CD8-positive, alpha-beta memory T cell (primary cell): Measurements from ENCODE around the gene GABRB1. TPM values are rescaled to one million over a fixed set of nuclear protein-coding genes. Genes with fewer than 3 reads are reported as not detected.

Experiments used
- CTCF ChIA-PET: fragments of 350-600 bp; sonication (Branson Sonifier 250); formaldehyde crosslinking; loops from one replicate; lab custom pipeline; 2021; ENCODE audit warnings: antibody characterized with exemption; lab: Charles Lee
- POLR2A ChIA-PET: fragments of 350-600 bp; sonication (Branson Sonifier 250); formaldehyde crosslinking; loops from one replicate; lab custom pipeline; 2021; ENCODE audit warnings: antibody characterized with exemption; lab: Charles Lee
- DNase-seq, 5 donors: peaks; one replicate each; pipeline versions ENCODE4 v3.0.0 to v3.0.0-alpha.2; 2020 to 2022; ENCODE audit warnings: mixed read lengths in 1 of 5
- H3K27ac ChIP-seq: one replicate; pipeline ENCODE4 v1.7.0; 2013; ENCODE audit warnings: low read depth, mild to moderate bottlenecking, low read length, moderate library complexity
- H3K27me3 ChIP-seq: 2 replicates; pipeline ENCODE4 v1.7.0; 2013; ENCODE audit warnings: low read length, mild to moderate bottlenecking; ENCODE audit not compliant: insufficient read depth, poor library complexity, severe bottlenecking
- H3K36me3 ChIP-seq: 2 replicates; pipeline ENCODE4 v1.7.0; 2013; ENCODE audit warnings: mild to moderate bottlenecking, low read length, moderate library complexity; ENCODE audit not compliant: insufficient read depth
- H3K4me1 ChIP-seq: 2 replicates; pipeline ENCODE4 v1.7.0; 2013; ENCODE audit warnings: mild to moderate bottlenecking, low read length, moderate library complexity; ENCODE audit not compliant: insufficient read depth
- H3K4me3 ChIP-seq: 2 replicates; pipeline ENCODE4 v1.7.0; 2013; ENCODE audit warnings: mild to moderate bottlenecking, low read length
- H3K9me3 ChIP-seq: 2 replicates; pipeline ENCODE4 v1.7.0; 2013; ENCODE audit warnings: mild to moderate bottlenecking, low read length
- H3K27ac Mint-ChIP-seq, 8 donors: one replicate each; pipeline ENCODE4 v1.8.0; 2020 to 2021; ENCODE audit warnings: mixed read lengths in 8 of 8, mild to moderate bottlenecking in 6 of 8, inconsistent platforms in 3 of 8, moderate library complexity in 3 of 8
- H3K27me3 Mint-ChIP-seq, 2 donors: one replicate each; pipeline ENCODE4 v1.8.0; 2020 to 2021; ENCODE audit warnings: mixed read lengths in 2 of 2, mild to moderate bottlenecking in 1 of 2, moderate library complexity in 1 of 2
- H3K36me3 Mint-ChIP-seq, 3 donors: one replicate each; pipeline ENCODE4 v1.8.0; 2020 to 2021; ENCODE audit warnings: mixed read lengths in 3 of 3, inconsistent platforms in 1 of 3, mild to moderate bottlenecking in 1 of 3
- H3K4me1 Mint-ChIP-seq, 3 donors: one replicate each; pipeline ENCODE4 v1.8.0; 2020 to 2021; ENCODE audit warnings: mixed read lengths in 3 of 3, inconsistent platforms in 1 of 3, mild to moderate bottlenecking in 1 of 3
- H3K4me3 Mint-ChIP-seq, 7 donors: one replicate each; pipeline ENCODE4 v1.8.0; 2020 to 2021; ENCODE audit warnings: mixed read lengths in 7 of 7, mild to moderate bottlenecking in 6 of 7, moderate library complexity in 4 of 7, inconsistent platforms in 2 of 7
- H3K9me3 Mint-ChIP-seq, 5 donors: one replicate each; pipeline ENCODE4 v1.8.0; 2020 to 2022; ENCODE audit warnings: mixed read lengths in 5 of 5, mild to moderate bottlenecking in 3 of 5, moderate library complexity in 2 of 5, inconsistent platforms in 1 of 5
- polyA plus RNA-seq: library from polyadenylated mRNA; unstranded; fragments of 300-500 nt; fragmentation: Illumina TruSeq; gene quantifications from one replicate; pipeline ENCODE4 v1.2.3, GENCODE V29; 2021
- total RNA-seq, 2 experiments: library from RNA; stranded (reverse); gene quantifications; one replicate each; pipeline ENCODE4 v1.2.3, GENCODE V29; 2021

The GABRB1 gene
- total and polyA plus RNA-seq, 3 experiments from 2014 or later = not detected

DNA sequence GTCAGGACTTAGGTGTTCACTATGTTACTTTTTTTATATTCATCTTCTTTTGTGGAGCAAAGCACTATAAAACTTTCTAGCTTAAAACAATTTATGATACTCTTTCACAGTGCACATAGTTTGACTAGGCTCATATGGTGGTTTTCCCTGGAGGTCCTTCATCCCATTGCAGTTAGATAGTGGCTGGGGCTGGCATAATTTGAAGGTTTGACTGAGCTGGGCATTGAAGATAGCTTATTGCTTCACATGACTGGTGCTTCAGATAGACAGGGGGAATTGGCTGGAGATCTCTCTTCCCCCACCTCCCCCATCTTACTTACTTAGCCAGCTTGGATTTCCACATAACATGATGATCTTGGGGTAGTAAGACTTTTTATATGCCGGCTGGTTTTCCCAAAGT lies 31.0 kb upstream of the GABRB1 start:
- Histone ChIP-seq H3K27ac (no peak overlapping the region), H3K27me3 (no peaks in the 10 kb centered on the region), H3K9me3 (no peaks in the 10 kb centered on the region), H3K4me1 (no peaks in the 10 kb centered on the region), H3K4me3 (no peak overlapping the region), H3K36me3 (no peaks in the 10 kb centered on the region)
- ChIA-PET CTCF (no interaction called here), POLR2A (no interaction called here)
- H3K27me3 Mint-ChIP-seq = peaks cover 12 to 32% of the 10 kb centered on the region in 2 donors
- peak overlapping the region in 2 of 8 donors; percentile 2 to 44 for H3K27ac Mint-ChIP-seq
- no peaks in the 10 kb centered on the region for H3K36me3 Mint-ChIP-seq
- no peak overlapping the region for H3K4me3 Mint-ChIP-seq
- no peak for DNase-seq
- peaks cover 0 to 1% (median 0%) of the 10 kb centered on the region in 3 donors for H3K4me1 Mint-ChIP-seq
- H3K9me3 Mint-ChIP-seq = no peaks in the 10 kb centered on the region

DNA sequence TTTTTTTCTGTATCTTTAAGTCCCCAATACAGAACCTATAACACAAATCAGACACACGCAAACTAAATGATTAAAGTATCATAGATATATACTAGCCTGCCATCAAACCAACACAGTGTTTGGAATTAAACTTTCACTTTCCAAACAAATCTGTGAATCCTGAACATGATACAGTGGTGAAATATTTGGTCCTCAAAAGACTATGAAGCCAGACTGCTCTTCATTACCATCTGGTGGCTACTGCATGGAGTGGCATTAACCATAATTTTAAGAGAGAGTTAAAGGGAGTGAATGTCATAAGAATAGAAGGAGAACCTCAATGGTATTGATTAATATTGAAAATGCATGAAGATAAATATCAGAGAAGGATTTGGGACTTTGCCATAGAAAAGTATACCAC lies 28.8 kb upstream of the GABRB1 start:
- Mint-ChIP-seq H3K9me3 (no peaks in the 10 kb centered on the region), H3K36me3 (no peaks in the 10 kb centered on the region), H3K27ac (no peak overlapping the region), H3K4me1 (peaks cover 0 to 4% (median 0%) of the 10 kb centered on the region in 3 donors), H3K27me3 (peaks cover 2 to 14% of the 10 kb centered on the region in 2 donors), H3K4me3 (no peak overlapping the region)
- no peaks in the 10 kb centered on the region for H3K36me3 ChIP-seq
- no peaks in the 10 kb centered on the region for H3K9me3 ChIP-seq
- ChIA-PET CTCF (no interaction called here), POLR2A (no interaction called here)
- H3K4me3 ChIP-seq = no peak overlapping the region
- H3K4me1 ChIP-seq = no peaks in the 10 kb centered on the region
- no peak overlapping the region for H3K27ac ChIP-seq
- DNase-seq = no peak
- no peaks in the 10 kb centered on the region for H3K27me3 ChIP-seq

DNA sequence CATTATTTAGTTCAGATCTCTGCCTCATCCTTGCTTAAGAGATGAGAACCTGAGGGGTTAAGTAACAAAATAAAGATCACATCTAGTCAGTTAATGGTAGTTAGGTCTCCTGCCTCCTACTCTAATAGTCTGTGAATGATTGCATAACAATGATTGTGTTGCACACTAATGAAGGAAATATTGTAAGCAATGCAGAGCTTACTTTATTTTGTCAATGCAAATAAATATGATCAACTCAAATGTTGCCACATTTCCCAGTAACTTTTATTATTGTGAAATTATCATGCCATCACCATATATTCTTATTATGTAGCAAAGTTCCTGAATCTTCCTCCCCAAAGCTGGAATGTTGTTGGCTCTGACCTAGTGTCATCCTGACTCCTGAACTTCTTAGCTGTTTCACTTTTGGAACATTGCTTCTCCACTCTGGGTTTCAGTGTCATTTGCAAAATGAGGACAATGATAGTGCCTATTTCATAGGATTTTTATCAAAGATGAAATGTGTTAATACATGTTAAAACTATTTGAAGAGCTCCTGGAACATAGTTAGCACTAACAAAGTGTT lies 20.9 kb upstream of the GABRB1 start:
- ChIA-PET CTCF (no interaction called here), POLR2A (no interaction called here)
- H3K4me1 ChIP-seq = peaks cover 12% of the 10 kb centered on the region
- no peaks in the 10 kb centered on the region for H3K27me3 ChIP-seq
- no peak overlapping the region for H3K27ac ChIP-seq
- no peaks in the 10 kb centered on the region for H3K9me3 ChIP-seq
- peaks cover 0 to 2% (median 0%) of the 10 kb centered on the region in 5 donors for H3K9me3 Mint-ChIP-seq
- peaks cover 14 to 28% (median 27%) of the 10 kb centered on the region in 3 donors for H3K4me1 Mint-ChIP-seq
- peak overlapping the region in 7 of 8 donors; percentile 32 to 92 (median 79) for H3K27ac Mint-ChIP-seq
- no peak for DNase-seq
- H3K4me3 Mint-ChIP-seq = peak overlapping the region in 6 of 7 donors; percentile 46 to 78 (median 69)
- H3K4me3 ChIP-seq = peak overlapping the region; percentile 9
- H3K27me3 Mint-ChIP-seq = peaks cover 0 to 2% of the 10 kb centered on the region in 2 donors
- H3K36me3 ChIP-seq = no peaks in the 10 kb centered on the region
- H3K36me3 Mint-ChIP-seq = peaks cover 0 to 2% (median 0%) of the 10 kb centered on the region in 3 donors

DNA sequence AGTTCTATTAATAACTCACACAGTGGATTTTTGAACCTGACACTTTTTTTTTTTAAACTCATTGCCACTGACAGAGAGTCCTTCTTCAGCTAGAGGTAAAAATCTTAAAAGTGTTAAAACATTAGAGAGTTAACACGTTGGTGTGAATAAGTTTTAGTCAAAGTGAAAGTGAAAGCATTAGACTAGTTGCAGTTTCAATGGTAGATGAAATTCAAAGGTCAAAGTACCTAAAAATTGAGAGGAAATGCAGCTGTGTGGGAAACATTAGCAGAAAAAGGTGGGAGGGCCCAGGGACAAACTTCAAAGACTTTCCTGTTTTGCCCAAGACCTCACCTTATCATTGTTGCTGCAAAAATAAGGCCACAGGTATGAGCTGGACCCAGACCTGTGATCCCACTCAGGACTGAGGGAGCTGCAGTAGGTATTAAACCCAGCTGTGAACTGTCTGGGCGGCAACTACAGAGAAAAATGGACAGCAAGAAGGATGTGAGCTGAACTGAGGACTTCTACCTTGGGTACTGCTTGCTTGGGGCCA lies 20.4 kb upstream of the GABRB1 start:
- Mint-ChIP-seq H3K27me3 (peaks cover 0 to 2% of the 10 kb centered on the region in 2 donors), H3K27ac (peak overlapping the region; percentile 32 to 92 (median 76)), H3K9me3 (peaks cover 0 to 2% (median 0%) of the 10 kb centered on the region in 5 donors), H3K36me3 (peaks cover 0 to 2% (median 0%) of the 10 kb centered on the region in 3 donors), H3K4me1 (peaks cover 14 to 28% (median 24%) of the 10 kb centered on the region in 3 donors), H3K4me3 (peak overlapping the region in 6 of 7 donors; percentile 46 to 78 (median 69))
- Histone ChIP-seq H3K27ac (no peak overlapping the region), H3K4me1 (peaks cover 12% of the 10 kb centered on the region), H3K9me3 (no peaks in the 10 kb centered on the region), H3K4me3 (peak overlapping the region; percentile 9), H3K36me3 (no peaks in the 10 kb centered on the region), H3K27me3 (no peaks in the 10 kb centered on the region)
- POLR2A ChIA-PET = no interaction called here
- CTCF ChIA-PET = interaction anchor here (1.5 kb wide), 1 partner anchor 13 kb away, joined by 3 read pairs; no protein-coding TSS in a partner anchor
- peak in 1 of 5 donors; percentile 23 for DNase-seq

DNA sequence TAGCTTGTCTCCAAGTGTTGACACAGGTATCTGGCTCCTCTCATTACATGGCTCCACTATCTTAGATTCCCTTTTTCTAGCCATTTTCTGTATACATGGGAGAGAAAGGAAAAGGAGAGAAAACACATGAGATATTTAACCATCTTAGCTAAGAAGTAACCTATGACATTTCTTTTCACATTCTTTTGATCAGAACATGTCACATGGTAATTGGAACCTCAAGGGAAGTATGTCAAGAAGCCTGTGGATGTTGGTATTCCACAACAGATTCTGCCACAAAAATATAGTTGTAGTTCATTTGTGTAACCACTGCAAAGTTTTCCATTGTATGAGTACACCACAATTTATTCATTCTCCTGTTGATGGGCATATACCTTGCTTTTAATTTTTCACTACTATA lies 18.7 kb upstream of the GABRB1 start:
- H3K27me3 ChIP-seq = no peaks in the 10 kb centered on the region
- no peak overlapping the region for H3K4me3 Mint-ChIP-seq
- CTCF ChIA-PET = interaction anchor here (1.5 kb wide), 1 partner anchor 14 kb away, joined by 3 read pairs; no protein-coding TSS in a partner anchor
- no peaks in the 10 kb centered on the region for H3K36me3 ChIP-seq
- H3K27me3 Mint-ChIP-seq = peaks cover 0 to 2% of the 10 kb centered on the region in 2 donors
- H3K4me3 ChIP-seq = no peak overlapping the region
- H3K4me1 ChIP-seq = peaks cover 12% of the 10 kb centered on the region
- peaks cover 14 to 28% (median 24%) of the 10 kb centered on the region in 3 donors for H3K4me1 Mint-ChIP-seq
- POLR2A ChIA-PET = no interaction called here
- peaks cover 0 to 2% (median 0%) of the 10 kb centered on the region in 5 donors for H3K9me3 Mint-ChIP-seq
- H3K27ac Mint-ChIP-seq = peak overlapping the region in 2 of 8 donors; percentile 2 to 26
- no peak overlapping the region for H3K27ac ChIP-seq
- H3K36me3 Mint-ChIP-seq = peaks cover 0 to 2% (median 0%) of the 10 kb centered on the region in 3 donors
- no peak for DNase-seq
- no peaks in the 10 kb centered on the region for H3K9me3 ChIP-seq

DNA sequence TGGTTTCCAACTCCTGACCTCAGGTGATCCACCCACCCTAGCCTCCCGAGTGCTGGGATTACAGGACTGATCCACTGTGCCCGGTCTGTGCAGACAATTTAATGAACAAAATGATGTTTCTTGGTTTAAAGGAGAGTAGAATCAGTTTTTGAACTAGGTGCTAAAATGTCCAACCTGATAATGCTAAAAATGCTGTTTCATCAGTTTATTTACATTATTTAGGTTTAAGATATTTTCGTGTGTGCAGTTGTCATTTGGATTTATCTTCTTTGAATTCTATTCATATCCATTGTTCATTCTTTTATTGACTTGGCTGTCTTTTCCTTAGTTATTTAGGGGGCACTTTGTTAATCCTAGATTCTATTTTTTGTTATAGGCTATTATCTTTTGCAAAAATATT lies 18.0 kb upstream of the GABRB1 start:
- CTCF ChIA-PET = no interaction called here
- peaks cover 0 to 2% (median 0%) of the 10 kb centered on the region in 5 donors for H3K9me3 Mint-ChIP-seq
- H3K4me3 Mint-ChIP-seq = no peak overlapping the region
- DNase-seq = no peak
- no peak overlapping the region for H3K27ac ChIP-seq
- no peaks in the 10 kb centered on the region for H3K27me3 ChIP-seq
- H3K36me3 ChIP-seq = no peaks in the 10 kb centered on the region
- peaks cover 14 to 28% (median 24%) of the 10 kb centered on the region in 3 donors for H3K4me1 Mint-ChIP-seq
- H3K27ac Mint-ChIP-seq = no peak overlapping the region
- H3K27me3 Mint-ChIP-seq = peaks cover 0 to 2% of the 10 kb centered on the region in 2 donors
- H3K4me3 ChIP-seq = no peak overlapping the region
- peaks cover 0 to 2% (median 0%) of the 10 kb centered on the region in 3 donors for H3K36me3 Mint-ChIP-seq
- H3K4me1 ChIP-seq = peaks cover 12% of the 10 kb centered on the region
- POLR2A ChIA-PET = no interaction called here
- no peaks in the 10 kb centered on the region for H3K9me3 ChIP-seq

DNA sequence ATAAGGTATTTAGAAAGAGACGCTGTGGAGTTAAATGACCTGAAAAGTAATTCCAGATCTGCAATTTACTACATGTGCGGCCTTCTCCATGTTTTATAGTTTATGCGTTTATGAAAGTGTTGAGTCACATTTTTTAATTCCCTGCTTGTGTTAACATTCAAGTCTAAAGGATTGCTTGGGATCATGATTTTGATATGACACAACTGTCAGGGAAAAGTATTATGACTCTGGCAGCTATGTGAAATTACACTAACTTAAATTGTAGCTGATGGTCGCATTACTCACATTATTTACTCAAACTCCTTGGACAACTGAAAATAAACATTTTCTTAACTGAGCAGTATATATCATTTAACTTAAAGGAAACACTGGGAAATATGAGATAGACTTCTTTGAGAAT lies 14.3 kb upstream of the GABRB1 start:
- POLR2A ChIA-PET = no interaction called here
- H3K4me3 ChIP-seq = no peak overlapping the region
- CTCF ChIA-PET = no interaction called here
- Mint-ChIP-seq H3K4me3 (no peak overlapping the region), H3K27me3 (peaks cover 0 to 3% of the 10 kb centered on the region in 2 donors), H3K4me1 (peaks cover 0 to 4% (median 0%) of the 10 kb centered on the region in 3 donors), H3K36me3 (no peaks in the 10 kb centered on the region), H3K9me3 (no peaks in the 10 kb centered on the region), H3K27ac (no peak overlapping the region)
- H3K27ac ChIP-seq = no peak overlapping the region
- no peak for DNase-seq
- no peaks in the 10 kb centered on the region for H3K36me3 ChIP-seq
- no peaks in the 10 kb centered on the region for H3K4me1 ChIP-seq
- no peaks in the 10 kb centered on the region for H3K9me3 ChIP-seq
- H3K27me3 ChIP-seq = no peaks in the 10 kb centered on the region

DNA sequence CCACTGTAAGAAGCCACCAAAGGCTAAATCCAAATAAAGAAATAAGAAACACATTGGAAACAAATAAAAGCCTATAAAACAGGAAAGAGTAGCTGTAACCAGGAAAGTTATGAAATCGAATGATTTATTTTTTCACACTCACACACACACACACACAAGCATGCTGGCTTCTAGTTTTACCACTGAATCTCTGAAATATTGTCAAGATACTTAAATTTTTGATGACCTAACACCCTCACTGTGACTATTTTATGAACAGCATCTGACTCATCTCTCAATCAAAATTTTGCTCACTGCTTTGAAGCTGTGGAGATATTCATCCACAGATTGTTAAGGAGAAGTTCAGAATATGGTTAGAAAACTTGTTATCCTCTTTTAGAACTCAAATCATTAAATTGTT lies 13.9 kb upstream of the GABRB1 start:
- Mint-ChIP-seq H3K4me1 (peaks cover 0 to under 1% (median 0%) of the 10 kb centered on the region in 3 donors), H3K27me3 (peaks cover 0 to 3% of the 10 kb centered on the region in 2 donors), H3K27ac (no peak overlapping the region), H3K36me3 (no peaks in the 10 kb centered on the region), H3K4me3 (no peak overlapping the region), H3K9me3 (no peaks in the 10 kb centered on the region)
- no peaks in the 10 kb centered on the region for H3K27me3 ChIP-seq
- CTCF ChIA-PET = no interaction called here
- H3K27ac ChIP-seq = no peak overlapping the region
- H3K4me1 ChIP-seq = no peaks in the 10 kb centered on the region
- H3K36me3 ChIP-seq = no peaks in the 10 kb centered on the region
- no peak for DNase-seq
- POLR2A ChIA-PET = no interaction called here
- no peaks in the 10 kb centered on the region for H3K9me3 ChIP-seq
- H3K4me3 ChIP-seq = no peak overlapping the region
